Measurements from ENCODE around the gene CAMK1. TPM values are rescaled to one million over a fixed set of nuclear protein-coding genes. Genes with fewer than 3 reads are reported as not detected.

CAMK1 gene
- total RNA-seq, 1 experiment from 2014 or later: 36.6 TPM

GRCh38 chr3:9716801-9717555 is 52.8 kb downstream of the CAMK1 start:
- no peak overlapping the region for H3K9ac ChIP-seq (ENCODE audit: low read length)
- ChIA-PET POLR2A (ENCODE audit: unreplicated experiment) (no interaction called here), CTCF (no interaction called here)
- intact Hi-C loops (cut with micrococcal nuclease): loop anchor here (1.0 to 10.0 kb wide), 6 partner anchors 14 to 215 kb away; partner anchors contain the start of genes ARPC4, BRPF1, CRELD1 and OGG1
- ATAC-seq (no peak), DNase-seq (no peak)
- no peaks in the 10 kb centered on the region for H3K9me2 ChIP-seq (replicated peaks; ENCODE audit: low read length)
- no peak overlapping the region for H2AFZ ChIP-seq (ENCODE audit: low read length)
- H3K36me3 ChIP-seq (ENCODE audit: low read depth, low read length): no peaks in the 10 kb centered on the region
- no peak overlapping the region for H3K4me3 ChIP-seq (ENCODE audit: low read length)
- no peaks in the 10 kb centered on the region for H3K79me2 ChIP-seq (ENCODE audit: low read length)
- peaks cover 13% of the 10 kb centered on the region for H3K27me3 ChIP-seq (ENCODE audit: low read length)
- BruUV-seq (replicated peaks): no TSS peak
- no peaks in the 10 kb centered on the region for H4K20me1 ChIP-seq (ENCODE audit: low read length)
- no peaks in the 10 kb centered on the region for H3F3A ChIP-seq (ENCODE audit: low read length, unreplicated experiment)
- H3K9me3 ChIP-seq (ENCODE audit: low read length): no peaks in the 10 kb centered on the region
- no peak overlapping the region for H3K27ac ChIP-seq (ENCODE audit: low read length)
- no peak overlapping the region for H3K4me2 ChIP-seq (ENCODE audit: low read length)
- TF ChIP-seq EZH2 (IDR thresholded peaks at IDR 0.05; ENCODE audit: low read length, unreplicated experiment) (no peak), EZH2phosphoT487 (IDR thresholded peaks at IDR 0.05; ENCODE audit: borderline replicate concordance, low read length) (no peak)
- TF ChIP-seq, protein P1, sequence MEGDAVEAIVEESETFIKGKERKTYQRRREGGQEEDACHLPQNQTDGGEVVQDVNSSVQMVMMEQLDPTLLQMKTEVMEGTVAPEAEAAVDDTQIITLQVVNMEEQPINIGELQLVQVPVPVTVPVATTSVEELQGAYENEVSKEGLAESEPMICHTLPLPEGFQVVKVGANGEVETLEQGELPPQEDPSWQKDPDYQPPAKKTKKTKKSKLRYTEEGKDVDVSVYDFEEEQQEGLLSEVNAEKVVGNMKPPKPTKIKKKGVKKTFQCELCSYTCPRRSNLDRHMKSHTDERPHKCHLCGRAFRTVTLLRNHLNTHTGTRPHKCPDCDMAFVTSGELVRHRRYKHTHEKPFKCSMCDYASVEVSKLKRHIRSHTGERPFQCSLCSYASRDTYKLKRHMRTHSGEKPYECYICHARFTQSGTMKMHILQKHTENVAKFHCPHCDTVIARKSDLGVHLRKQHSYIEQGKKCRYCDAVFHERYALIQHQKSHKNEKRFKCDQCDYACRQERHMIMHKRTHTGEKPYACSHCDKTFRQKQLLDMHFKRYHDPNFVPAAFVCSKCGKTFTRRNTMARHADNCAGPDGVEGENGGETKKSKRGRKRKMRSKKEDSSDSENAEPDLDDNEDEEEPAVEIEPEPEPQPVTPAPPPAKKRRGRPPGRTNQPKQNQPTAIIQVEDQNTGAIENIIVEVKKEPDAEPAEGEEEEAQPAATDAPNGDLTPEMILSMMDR (conservative IDR thresholded peaks at IDR 0.05; ENCODE audit: low read depth, low read length): no peak
- H3K4me1 ChIP-seq (ENCODE audit: insufficient read depth, low read length): peaks cover 7% of the 10 kb centered on the region

GRCh38 chr3:9715764-9716437 is 53.8 kb downstream of the CAMK1 start:
- ATAC-seq: peak; percentile 98
- H3K79me2 ChIP-seq (ENCODE audit: low read length): no peaks in the 10 kb centered on the region
- POLR2A ChIA-PET (ENCODE audit: unreplicated experiment): no interaction called here
- H3F3A ChIP-seq (ENCODE audit: low read length, unreplicated experiment): no peaks in the 10 kb centered on the region
- H3K9me2 ChIP-seq (replicated peaks; ENCODE audit: low read length): no peaks in the 10 kb centered on the region
- no peak overlapping the region for H3K4me3 ChIP-seq (ENCODE audit: low read length)
- CTCF ChIA-PET: interaction anchor here (0.5 to 1.2 kb wide), 5 partner anchors 12 to 502 kb away, joined by 3 to 6 read pairs (median 3); no protein-coding TSS in a partner anchor
- no peak overlapping the region for H3K27ac ChIP-seq (ENCODE audit: low read length)
- H3K9me3 ChIP-seq (ENCODE audit: low read length): no peaks in the 10 kb centered on the region
- peak overlapping the region; percentile 22; the same call in 1 of the 2 replicates for H3K4me2 ChIP-seq (ENCODE audit: low read length)
- DNase-seq: peak; percentile 96
- H4K20me1 ChIP-seq (ENCODE audit: low read length): no peaks in the 10 kb centered on the region
- H3K4me1 ChIP-seq (ENCODE audit: insufficient read depth, low read length): peaks cover 7% of the 10 kb centered on the region
- no peaks in the 10 kb centered on the region for H3K36me3 ChIP-seq (ENCODE audit: low read depth, low read length)
- no TSS peak for BruUV-seq (replicated peaks)
- no peak overlapping the region for H3K9ac ChIP-seq (ENCODE audit: low read length)
- no peak overlapping the region for H2AFZ ChIP-seq (ENCODE audit: low read length)
- peaks cover 23% of the 10 kb centered on the region for H3K27me3 ChIP-seq (ENCODE audit: low read length)
- TF ChIP-seq, protein P1 (conservative IDR thresholded peaks at IDR 0.05; ENCODE audit: low read depth, low read length): peak; percentile 98
- TF ChIP-seq EZH2phosphoT487 (IDR thresholded peaks at IDR 0.05; ENCODE audit: borderline replicate concordance, low read length): no peak
- intact Hi-C loops (cut with micrococcal nuclease): loop anchor here (1.0 to 10.0 kb wide), 6 partner anchors 15 to 216 kb away; partner anchors contain the start of genes ARPC4, BRPF1, CRELD1 and OGG1

Data from PC-3 (cell line).